Measurements from ENCODE around the gene RANBP10. TPM values are rescaled to one million over a fixed set of nuclear protein-coding genes. Genes with fewer than 3 reads are reported as not detected.

Gene RANBP10
- total and polyA plus RNA-seq, 4 donors = 9.8 to 15.5 (median 13.8) TPM

DNA sequence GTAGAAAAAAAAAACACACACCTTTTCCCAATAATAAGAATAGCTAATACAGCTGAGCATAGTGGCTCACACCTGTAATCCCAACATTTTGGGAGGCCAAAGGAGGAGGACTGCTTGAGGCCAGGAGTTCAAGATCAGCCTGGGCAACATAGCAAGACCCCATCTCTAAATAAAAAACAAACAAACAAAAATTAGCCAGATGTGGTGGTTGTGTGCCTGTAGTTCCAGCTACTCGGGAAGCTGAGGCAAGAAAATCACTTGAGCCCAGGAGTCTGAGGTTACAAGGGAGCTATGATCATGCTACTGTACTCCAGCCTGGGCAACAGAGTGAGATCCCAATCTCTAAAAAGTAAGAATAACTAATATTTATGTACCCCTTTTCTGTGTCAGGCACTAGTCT, 44.4 kb downstream of the RANBP10 start:
- H3K36me3 ChIP-seq (ENCODE audit: control insufficient read depth in 4 of 4, insufficient read depth in 3 of 4, low read depth in 1 of 4, low read length in 3 of 4) = peaks cover 0 to 24% (median 4%) of the 10 kb centered on the region in 4 donors
- peaks cover 2 to 33% (median 17%) of the 10 kb centered on the region in 4 donors for H3K4me1 ChIP-seq (ENCODE audit: control insufficient read depth in 4 of 4, insufficient read depth in 4 of 4, low read length in 3 of 4)
- TF ChIP-seq NR2F2 (IDR thresholded peaks at IDR 0.05) (no peak), JUND (IDR thresholded peaks at IDR 0.05) (no peak), FOXA1 (IDR thresholded peaks at IDR 0.05) (no peak)
- TF ChIP-seq, protein P1, sequence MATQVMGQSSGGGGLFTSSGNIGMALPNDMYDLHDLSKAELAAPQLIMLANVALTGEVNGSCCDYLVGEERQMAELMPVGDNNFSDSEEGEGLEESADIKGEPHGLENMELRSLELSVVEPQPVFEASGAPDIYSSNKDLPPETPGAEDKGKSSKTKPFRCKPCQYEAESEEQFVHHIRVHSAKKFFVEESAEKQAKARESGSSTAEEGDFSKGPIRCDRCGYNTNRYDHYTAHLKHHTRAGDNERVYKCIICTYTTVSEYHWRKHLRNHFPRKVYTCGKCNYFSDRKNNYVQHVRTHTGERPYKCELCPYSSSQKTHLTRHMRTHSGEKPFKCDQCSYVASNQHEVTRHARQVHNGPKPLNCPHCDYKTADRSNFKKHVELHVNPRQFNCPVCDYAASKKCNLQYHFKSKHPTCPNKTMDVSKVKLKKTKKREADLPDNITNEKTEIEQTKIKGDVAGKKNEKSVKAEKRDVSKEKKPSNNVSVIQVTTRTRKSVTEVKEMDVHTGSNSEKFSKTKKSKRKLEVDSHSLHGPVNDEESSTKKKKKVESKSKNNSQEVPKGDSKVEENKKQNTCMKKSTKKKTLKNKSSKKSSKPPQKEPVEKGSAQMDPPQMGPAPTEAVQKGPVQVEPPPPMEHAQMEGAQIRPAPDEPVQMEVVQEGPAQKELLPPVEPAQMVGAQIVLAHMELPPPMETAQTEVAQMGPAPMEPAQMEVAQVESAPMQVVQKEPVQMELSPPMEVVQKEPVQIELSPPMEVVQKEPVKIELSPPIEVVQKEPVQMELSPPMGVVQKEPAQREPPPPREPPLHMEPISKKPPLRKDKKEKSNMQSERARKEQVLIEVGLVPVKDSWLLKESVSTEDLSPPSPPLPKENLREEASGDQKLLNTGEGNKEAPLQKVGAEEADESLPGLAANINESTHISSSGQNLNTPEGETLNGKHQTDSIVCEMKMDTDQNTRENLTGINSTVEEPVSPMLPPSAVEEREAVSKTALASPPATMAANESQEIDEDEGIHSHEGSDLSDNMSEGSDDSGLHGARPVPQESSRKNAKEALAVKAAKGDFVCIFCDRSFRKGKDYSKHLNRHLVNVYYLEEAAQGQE (IDR thresholded peaks at IDR 0.05) = no peak
- no peak overlapping the region for H3K9ac ChIP-seq (ENCODE audit: low read depth in 1 of 2, low read length in 2 of 2)
- 100% methylated on average over 1 of the region's 1 CpG for WGBS
- H3K9me3 ChIP-seq (ENCODE audit: control insufficient read depth in 4 of 4, low read length in 3 of 4) = no peaks in the 10 kb centered on the region
- H3K27me3 ChIP-seq (ENCODE audit: control insufficient read depth in 4 of 4, insufficient read depth in 4 of 4, low read length in 3 of 4) = no peaks in the 10 kb centered on the region
- DNase-seq (ENCODE audit: low spot score) = no peak
- H3K4me3 ChIP-seq (ENCODE audit: low read depth in 1 of 3, low read length in 3 of 3) = no peak overlapping the region
- no peak overlapping the region for H3K27ac ChIP-seq (ENCODE audit: low read depth in 1 of 2, low read length in 2 of 2)

DNA sequence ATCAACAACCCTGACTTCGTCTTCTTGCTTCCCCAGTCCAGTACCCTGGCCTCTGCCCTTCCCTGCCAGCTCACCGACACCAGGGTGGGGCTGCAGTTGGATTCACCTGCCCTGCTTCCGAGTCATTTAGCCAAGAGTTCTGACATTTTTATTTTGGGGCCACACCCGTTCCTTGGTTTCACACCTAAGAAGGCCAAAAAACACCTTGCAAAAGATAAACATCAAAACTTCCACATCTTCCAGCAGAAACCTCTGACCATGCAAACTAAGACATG, 45.5 kb downstream of the RANBP10 start:
- no peak for DNase-seq (ENCODE audit: low spot score)

DNA sequence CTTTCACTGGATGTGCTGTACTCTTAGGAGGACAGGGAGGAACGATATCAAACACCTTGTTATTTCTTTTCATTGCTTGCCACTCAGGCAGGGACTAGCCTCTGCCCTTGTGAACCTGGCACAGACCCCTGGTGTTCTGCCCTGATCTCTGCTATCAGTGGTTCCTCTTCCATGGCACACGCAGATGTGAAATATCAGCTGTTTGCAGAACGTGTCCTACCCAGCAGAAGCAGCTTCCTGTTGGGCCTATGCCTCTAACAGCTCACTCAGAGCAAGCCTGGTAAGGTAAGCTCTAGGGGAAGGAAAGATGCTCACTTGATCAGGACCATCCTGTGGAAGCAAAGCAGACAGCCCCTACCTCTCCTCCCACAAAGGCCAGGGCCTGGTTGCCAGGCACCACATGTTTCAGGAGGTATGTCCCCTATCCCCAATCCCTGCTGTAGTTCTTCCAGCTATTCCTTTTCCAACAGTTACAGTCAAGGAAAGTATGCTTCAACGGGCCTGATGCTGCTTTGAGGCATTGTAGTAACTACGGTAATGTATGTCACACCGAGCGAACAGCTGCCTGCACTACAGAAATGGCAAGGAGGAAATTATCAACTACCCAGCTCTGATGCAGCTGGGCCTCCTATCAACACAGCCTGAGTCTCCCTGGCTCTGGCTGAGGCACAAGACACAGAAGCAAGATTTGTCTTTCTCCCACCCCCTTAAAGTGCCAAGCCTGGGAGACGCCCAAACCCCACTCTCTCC, 46.0 kb downstream of the RANBP10 start:
- Histone ChIP-seq H3K4me1 (ENCODE audit: control insufficient read depth in 4 of 4, insufficient read depth in 4 of 4, low read length in 3 of 4) (peaks cover 2 to 33% (median 17%) of the 10 kb centered on the region in 4 donors), H3K9me3 (ENCODE audit: control insufficient read depth in 4 of 4, low read length in 3 of 4) (no peaks in the 10 kb centered on the region), H3K9ac (ENCODE audit: low read depth in 1 of 2, low read length in 2 of 2) (no peak overlapping the region), H3K27me3 (ENCODE audit: control insufficient read depth in 4 of 4, insufficient read depth in 4 of 4, low read length in 3 of 4) (no peaks in the 10 kb centered on the region), H3K27ac (ENCODE audit: low read depth in 1 of 2, low read length in 2 of 2) (peak overlapping the region; percentile 2 to 58), H3K4me3 (ENCODE audit: low read depth in 1 of 3, low read length in 3 of 3) (no peak overlapping the region), H3K36me3 (ENCODE audit: control insufficient read depth in 4 of 4, insufficient read depth in 3 of 4, low read depth in 1 of 4, low read length in 3 of 4) (peaks cover 0 to 19% (median 4%) of the 10 kb centered on the region in 4 donors)
- 52% methylated on average over 8 of the region's 8 CpGs for WGBS
- DNase-seq (ENCODE audit: low spot score) = no peak
- no peak for TF ChIP-seq HNF4G (IDR thresholded peaks at IDR 0.05)
- TF ChIP-seq GABPA (IDR thresholded peaks at IDR 0.05 in 1 of 2, conservative IDR thresholded peaks at IDR 0.05 in 1 of 2) = peak in 1 of 2 donors; percentile 64
- TF ChIP-seq, protein P2, sequence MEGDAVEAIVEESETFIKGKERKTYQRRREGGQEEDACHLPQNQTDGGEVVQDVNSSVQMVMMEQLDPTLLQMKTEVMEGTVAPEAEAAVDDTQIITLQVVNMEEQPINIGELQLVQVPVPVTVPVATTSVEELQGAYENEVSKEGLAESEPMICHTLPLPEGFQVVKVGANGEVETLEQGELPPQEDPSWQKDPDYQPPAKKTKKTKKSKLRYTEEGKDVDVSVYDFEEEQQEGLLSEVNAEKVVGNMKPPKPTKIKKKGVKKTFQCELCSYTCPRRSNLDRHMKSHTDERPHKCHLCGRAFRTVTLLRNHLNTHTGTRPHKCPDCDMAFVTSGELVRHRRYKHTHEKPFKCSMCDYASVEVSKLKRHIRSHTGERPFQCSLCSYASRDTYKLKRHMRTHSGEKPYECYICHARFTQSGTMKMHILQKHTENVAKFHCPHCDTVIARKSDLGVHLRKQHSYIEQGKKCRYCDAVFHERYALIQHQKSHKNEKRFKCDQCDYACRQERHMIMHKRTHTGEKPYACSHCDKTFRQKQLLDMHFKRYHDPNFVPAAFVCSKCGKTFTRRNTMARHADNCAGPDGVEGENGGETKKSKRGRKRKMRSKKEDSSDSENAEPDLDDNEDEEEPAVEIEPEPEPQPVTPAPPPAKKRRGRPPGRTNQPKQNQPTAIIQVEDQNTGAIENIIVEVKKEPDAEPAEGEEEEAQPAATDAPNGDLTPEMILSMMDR (IDR thresholded peaks at IDR 0.05; ENCODE audit: low read depth, low read length, missing input control) = no peak
- TF ChIP-seq, protein P3, sequence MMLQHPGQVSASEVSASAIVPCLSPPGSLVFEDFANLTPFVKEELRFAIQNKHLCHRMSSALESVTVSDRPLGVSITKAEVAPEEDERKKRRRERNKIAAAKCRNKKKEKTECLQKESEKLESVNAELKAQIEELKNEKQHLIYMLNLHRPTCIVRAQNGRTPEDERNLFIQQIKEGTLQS (IDR thresholded peaks at IDR 0.05) = no peak
- peak; percentile 80 to 88 for TF ChIP-seq HNF4A (conservative IDR thresholded peaks at IDR 0.05)
- TF ChIP-seq, protein P4, sequence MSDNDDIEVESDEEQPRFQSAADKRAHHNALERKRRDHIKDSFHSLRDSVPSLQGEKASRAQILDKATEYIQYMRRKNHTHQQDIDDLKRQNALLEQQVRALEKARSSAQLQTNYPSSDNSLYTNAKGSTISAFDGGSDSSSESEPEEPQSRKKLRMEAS (IDR thresholded peaks at IDR 0.05) = peak; percentile 87
- peak; percentile 18 for TF ChIP-seq FOXA1 (IDR thresholded peaks at IDR 0.05)
- peak; percentile 78 to 94 for TF ChIP-seq RXRA (IDR thresholded peaks at IDR 0.05)
- TF ChIP-seq, protein P5, sequence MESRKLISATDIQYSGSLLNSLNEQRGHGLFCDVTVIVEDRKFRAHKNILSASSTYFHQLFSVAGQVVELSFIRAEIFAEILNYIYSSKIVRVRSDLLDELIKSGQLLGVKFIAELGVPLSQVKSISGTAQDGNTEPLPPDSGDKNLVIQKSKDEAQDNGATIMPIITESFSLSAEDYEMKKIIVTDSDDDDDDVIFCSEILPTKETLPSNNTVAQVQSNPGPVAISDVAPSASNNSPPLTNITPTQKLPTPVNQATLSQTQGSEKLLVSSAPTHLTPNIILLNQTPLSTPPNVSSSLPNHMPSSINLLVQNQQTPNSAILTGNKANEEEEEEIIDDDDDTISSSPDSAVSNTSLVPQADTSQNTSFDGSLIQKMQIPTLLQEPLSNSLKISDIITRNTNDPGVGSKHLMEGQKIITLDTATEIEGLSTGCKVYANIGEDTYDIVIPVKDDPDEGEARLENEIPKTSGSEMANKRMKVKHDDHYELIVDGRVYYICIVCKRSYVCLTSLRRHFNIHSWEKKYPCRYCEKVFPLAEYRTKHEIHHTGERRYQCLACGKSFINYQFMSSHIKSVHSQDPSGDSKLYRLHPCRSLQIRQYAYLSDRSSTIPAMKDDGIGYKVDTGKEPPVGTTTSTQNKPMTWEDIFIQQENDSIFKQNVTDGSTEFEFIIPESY (IDR thresholded peaks at IDR 0.05) = no peak
- TF ChIP-seq YY1 (IDR thresholded peaks at IDR 0.05) = peak; percentile 64
- no peak for TF ChIP-seq FOXA2 (IDR thresholded peaks at IDR 0.05)
- TF ChIP-seq EGR1 (IDR thresholded peaks at IDR 0.05; ENCODE audit: low read depth in 2 of 2) = no peak
- peak; percentile 60 to 61 for TF ChIP-seq RAD21 (IDR thresholded peaks at IDR 0.05)

More for the DNA sequence above, 45.5 kb downstream of the RANBP10 start:
- TF ChIP-seq HNF4G (IDR thresholded peaks at IDR 0.05) = no peak
- Histone ChIP-seq H3K4me3 (ENCODE audit: low read depth in 1 of 3, low read length in 3 of 3) (no peak overlapping the region), H3K9me3 (ENCODE audit: control insufficient read depth in 4 of 4, low read length in 3 of 4) (no peaks in the 10 kb centered on the region), H3K27me3 (ENCODE audit: control insufficient read depth in 4 of 4, insufficient read depth in 4 of 4, low read length in 3 of 4) (no peaks in the 10 kb centered on the region), H3K9ac (ENCODE audit: low read depth in 1 of 2, low read length in 2 of 2) (no peak overlapping the region), H3K27ac (ENCODE audit: low read depth in 1 of 2, low read length in 2 of 2) (peak overlapping the region; percentile 2 to 58), H3K36me3 (ENCODE audit: control insufficient read depth in 4 of 4, insufficient read depth in 3 of 4, low read depth in 1 of 4, low read length in 3 of 4) (peaks cover 0 to 20% (median 4%) of the 10 kb centered on the region in 4 donors), H3K4me1 (ENCODE audit: control insufficient read depth in 4 of 4, insufficient read depth in 4 of 4, low read length in 3 of 4) (peaks cover 2 to 33% (median 17%) of the 10 kb centered on the region in 4 donors)
- 92% methylated on average over 4 of the region's 4 CpGs for WGBS

Measured in liver (tissue), 9 donors.